PC-3 (cell line): ENCODE measurements around the gene PWWP2B. TPM values are rescaled to one million over a fixed set of nuclear protein-coding genes. Genes with fewer than 3 reads are reported as not detected.

Source experiments
- ATAC-seq: fragments of 200-7000 bp; cut with Tn5 transposase; 2 replicates; pipeline ENCODE4 v1.9.1; 2020; ENCODE audit warnings: mild to moderate bottlenecking, moderate library complexity
- BruUV-seq: library from RNA; stranded (reverse); fragments of 400-500 nt; replicated peaks from 2 replicates; lab custom pipeline; 2021; lab: Mats Ljungman, UMichigan
- CTCF ChIA-PET: fragments of 300-600 bp; sonication (Branson Sonifier 250); formaldehyde crosslinking; loops from one replicate; lab custom pipeline; 2022; ENCODE audit warnings: antibody characterized with exemption; lab: Charles Lee
- POLR2A ChIA-PET: fragments of 300-600 bp; sonication (Branson Sonifier 250); formaldehyde crosslinking; loops from one replicate; lab custom pipeline; 2022; ENCODE audit warnings: antibody characterized with exemption; ENCODE audit not compliant: unreplicated experiment; lab: Charles Lee
- DNase-seq: peaks from one replicate; pipeline ENCODE4 v3.0.0-alpha.2; 2015
- H2AFZ ChIP-seq: fragments of 300-600 bp; sonication (generic); 2 replicates; pipeline ENCODE4 v1.6.0; 2016; ENCODE audit warnings: antibody characterized with exemption, low read length
- H3F3A ChIP-seq: fragments of 300-600 bp; sonication (generic); one replicate; pipeline ENCODE4 v1.6.0; 2017; ENCODE audit warnings: antibody characterized with exemption, low read length, control low read depth, mild to moderate bottlenecking; ENCODE audit not compliant: unreplicated experiment
- H3K27ac ChIP-seq: fragments of 300-600 bp; sonication (generic); 2 replicates; pipeline ENCODE4 v1.5.1; 2016; ENCODE audit warnings: mild to moderate bottlenecking, low read length
- H3K27me3 ChIP-seq: fragments of 300-600 bp; sonication (generic); 2 replicates; pipeline ENCODE4 v1.6.1; 2016; ENCODE audit warnings: low read length, mixed read lengths
- H3K36me3 ChIP-seq: fragments of 300-600 bp; sonication (generic); 2 replicates; pipeline ENCODE4 v1.6.1; 2016; ENCODE audit warnings: low read depth, mixed run types, low read length, mixed read lengths
- H3K4me1 ChIP-seq: fragments of 300-600 bp; sonication (generic); 2 replicates; pipeline ENCODE4 v1.5.1; 2016; ENCODE audit warnings: low read length; ENCODE audit not compliant: insufficient read depth
- H3K4me2 ChIP-seq: fragments of 300-600 bp; sonication (generic); 2 replicates; pipeline ENCODE4 v1.6.0; 2016; ENCODE audit warnings: low read length
- H3K4me3 ChIP-seq: fragments of 300-600 bp; sonication (generic); 2 replicates; pipeline ENCODE4 v1.5.1; 2016; ENCODE audit warnings: mild to moderate bottlenecking, low read length, mixed read lengths
- H3K79me2 ChIP-seq: fragments of 300-600 bp; sonication (generic); 2 replicates; pipeline ENCODE4 v1.6.1; 2017; ENCODE audit warnings: low read length, mixed read lengths
- H3K9ac ChIP-seq: fragments of 300-600 bp; sonication (generic); 2 replicates; pipeline ENCODE4 v1.6.0; 2016; ENCODE audit warnings: mild to moderate bottlenecking, low read length
- H3K9me2 ChIP-seq: fragments of 300-600 bp; sonication (generic); replicated peaks from 2 replicates; pipeline ENCODE4 v1.6.1; 2016; ENCODE audit warnings: mixed run types, low read length, mixed read lengths
- H3K9me3 ChIP-seq: fragments of 300-600 bp; sonication (generic); 2 replicates; pipeline ENCODE4 v1.6.1; 2016; ENCODE audit warnings: low read length, mixed read lengths
- H4K20me1 ChIP-seq: fragments of 300-600 bp; sonication (generic); 2 replicates; pipeline ENCODE4 v1.6.1; 2016; ENCODE audit warnings: low read length, mixed read lengths
- CTCF ChIP-seq: fragments of 300-600 bp; sonication (generic); conservative IDR thresholded peaks from 2 replicates; pipeline ENCODE4 v1.5.1; 2017; ENCODE audit warnings: antibody characterized with exemption, low read depth, mild to moderate bottlenecking, low read length
- EZH2 ChIP-seq: fragments of 300-600 bp; sonication (generic); IDR thresholded peaks from one replicate; pipeline ENCODE4 v1.6.1; 2017; ENCODE audit warnings: antibody characterized with exemption, mild to moderate bottlenecking, low read length; ENCODE audit not compliant: unreplicated experiment
- EZH2phosphoT487 ChIP-seq: fragments of 300-600 bp; sonication (generic); IDR thresholded peaks from 2 replicates; pipeline ENCODE4 v1.6.1; 2018; ENCODE audit warnings: mild to moderate bottlenecking, antibody characterized with exemption, low read length, borderline replicate concordance
- intact Hi-C: fragments of 100-400 bp; cut with micrococcal nuclease; formaldehyde crosslinking; loops from 2 replicates; pipeline ENCODE4 v1.9.0; 2023
- total RNA-seq: library from RNA; depleted of rRNA; stranded (reverse); fragments of >200 nt; gene quantifications from 2 replicates; pipeline ENCODE4 v1.2.3, GENCODE V29; 2014

The PWWP2B gene
- total RNA-seq, 1 experiment from 2014 or later = 24.5 TPM

- Histone ChIP-seq H3K9me2 (no peaks in the 10 kb centered on the region), H3F3A (no peaks in the 10 kb centered on the region), H3K9ac (no peak overlapping the region), H3K27me3 (no peaks in the 10 kb centered on the region), H3K27ac (no peak overlapping the region), H3K36me3 (no peaks in the 10 kb centered on the region), H3K4me3 (no peak overlapping the region), H2AFZ (no peak overlapping the region), H3K4me1 (peaks cover 7% of the 10 kb centered on the region), H4K20me1 (no peaks in the 10 kb centered on the region), H3K4me2 (no peak overlapping the region), H3K9me3 (no peaks in the 10 kb centered on the region), H3K79me2 (no peaks in the 10 kb centered on the region)
- ChIA-PET CTCF (no interaction called here), POLR2A (no interaction called here)
- no TSS peak for BruUV-seq
- DNase-seq (no peak), ATAC-seq (no peak)
- no peak for TF ChIP-seq EZH2
- no peak for TF ChIP-seq CTCF
- TF ChIP-seq EZH2phosphoT487 = no peak
- intact Hi-C loops = no loop called here
Measured at GRCh38 chr10:132441818-132442524, 45.0 kb downstream of the PWWP2B start.

DNA sequence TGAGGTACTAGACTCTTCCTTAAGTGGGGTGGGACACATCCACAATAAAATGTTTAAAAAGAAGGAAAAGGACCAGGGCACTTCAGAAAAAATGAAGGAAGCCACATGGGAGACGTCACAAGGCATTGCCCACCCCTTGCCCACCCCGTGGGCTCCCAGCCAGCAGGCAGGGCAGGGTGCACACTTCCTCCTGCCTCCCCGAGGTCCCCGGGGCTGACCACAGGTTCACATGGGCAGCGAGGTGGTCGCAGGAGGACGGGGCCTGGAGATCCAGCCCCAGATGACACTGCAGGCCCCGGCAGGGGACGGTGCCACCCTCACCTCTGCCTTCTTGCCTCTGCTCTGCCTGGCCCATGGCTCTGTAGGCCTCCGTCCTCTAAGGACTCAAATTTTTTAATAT lies 45.6 kb downstream of the PWWP2B start:
- BruUV-seq = no TSS peak
- Histone ChIP-seq H3K9me2 (no peaks in the 10 kb centered on the region), H3K4me1 (peaks cover 13% of the 10 kb centered on the region), H3K4me2 (no peak overlapping the region), H3K27me3 (no peaks in the 10 kb centered on the region), H3K4me3 (no peak overlapping the region), H3K79me2 (no peaks in the 10 kb centered on the region), H3K9ac (no peak overlapping the region), H4K20me1 (no peaks in the 10 kb centered on the region), H3K27ac (no peak overlapping the region), H3K36me3 (no peaks in the 10 kb centered on the region), H3K9me3 (no peaks in the 10 kb centered on the region), H2AFZ (no peak overlapping the region), H3F3A (no peaks in the 10 kb centered on the region)
- DNase-seq (no peak), ATAC-seq (no peak)
- ChIA-PET POLR2A (no interaction called here), CTCF (no interaction called here)
- intact Hi-C loops = no loop called here
- TF ChIP-seq EZH2phosphoT487 (no peak), CTCF (no peak), EZH2 (no peak)

- H3K9me2 ChIP-seq = no peaks in the 10 kb centered on the region
- H3K27ac ChIP-seq = no peak overlapping the region
- CTCF ChIA-PET = no interaction called here
Measured at GRCh38 chr10:132443605-132443982, 46.6 kb downstream of the PWWP2B start.

More at GRCh38 chr10:132443605-132443982, 46.6 kb downstream of the PWWP2B start:
- no peak overlapping the region for H2AFZ ChIP-seq
- no peaks in the 10 kb centered on the region for H4K20me1 ChIP-seq
- BruUV-seq = no TSS peak
- H3K9me3 ChIP-seq = no peaks in the 10 kb centered on the region
- no peaks in the 10 kb centered on the region for H3F3A ChIP-seq
- TF ChIP-seq EZH2phosphoT487 = no peak
- peak; percentile 54 for TF ChIP-seq CTCF
- H3K9ac ChIP-seq = no peak overlapping the region
- ATAC-seq (peak; percentile 42; the same call in 1 of the 2 replicates), DNase-seq (peak; percentile 48)
- POLR2A ChIA-PET = interaction anchor here (0.7 kb wide), 1 partner anchor 25 kb away, joined by 3 read pairs; no protein-coding TSS in a partner anchor
- intact Hi-C loops = no loop called here
- H3K4me1 ChIP-seq = peaks cover 20% of the 10 kb centered on the region
- H3K4me2 ChIP-seq = no peak overlapping the region
- H3K4me3 ChIP-seq = no peak overlapping the region
- H3K27me3 ChIP-seq = no peaks in the 10 kb centered on the region
- H3K79me2 ChIP-seq = no peaks in the 10 kb centered on the region
- no peaks in the 10 kb centered on the region for H3K36me3 ChIP-seq
